Stimulated activated CD4-positive, alpha-beta T cell treated with anti-CD3 and anti-CD28 coated beads, Interleukin-15, amount 100 ng/mL, for 1 hour (primary cell): Measurements from ENCODE around the gene BBS1.
A peak's percentile ranks its signal among the peaks of the same experiment; 100 is the strongest.

Experiments used
- DNase-seq, 2 donors: peaks; one replicate each; pipeline ENCODE4 v3.0.0-alpha.2; 2020; ENCODE audit warnings: low read depth in 1 of 2, low spot score in 1 of 2

Gene BBS1

DNA sequence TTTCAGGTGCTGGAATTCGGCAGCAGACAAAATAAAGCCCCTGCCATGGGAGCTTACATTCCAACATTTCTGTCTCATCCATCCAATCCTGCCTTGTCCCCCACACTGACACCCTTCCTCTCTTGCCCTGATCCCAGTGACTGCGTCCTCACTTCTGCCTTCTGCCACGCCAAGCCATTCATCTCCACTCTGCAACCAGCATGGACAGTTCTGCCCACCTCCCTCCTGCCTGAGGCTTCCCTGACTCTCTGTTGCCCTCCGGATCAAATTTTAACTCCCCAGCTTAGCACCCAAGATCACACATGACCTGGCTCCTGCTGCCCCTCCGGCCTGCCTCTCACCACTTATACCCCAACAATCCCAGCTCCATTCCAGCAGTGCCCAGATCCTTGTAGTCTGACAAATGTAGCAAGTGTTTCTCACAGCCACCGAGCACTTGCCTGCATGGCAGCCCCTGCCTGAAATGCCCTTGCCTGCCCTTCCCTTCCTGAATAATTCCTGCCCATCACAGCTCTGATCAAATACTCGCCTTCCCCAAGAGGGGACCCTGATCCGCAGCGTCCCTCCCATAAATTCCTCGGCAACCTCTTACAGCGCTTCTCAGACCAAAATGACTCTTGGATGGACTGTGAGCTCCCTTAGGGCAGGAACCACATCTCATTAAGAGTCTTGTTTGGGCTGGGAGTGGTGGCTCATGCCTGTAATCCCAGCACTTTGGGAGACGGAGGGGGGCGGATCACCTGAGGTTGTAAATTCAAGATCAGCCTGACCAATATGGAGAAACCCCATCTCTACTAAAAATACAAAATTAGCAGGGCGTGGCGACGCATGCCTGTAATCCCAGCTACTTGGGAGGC lies 38.6 kb downstream of the BBS1 start:
- DNase-seq: no peak

DNA sequence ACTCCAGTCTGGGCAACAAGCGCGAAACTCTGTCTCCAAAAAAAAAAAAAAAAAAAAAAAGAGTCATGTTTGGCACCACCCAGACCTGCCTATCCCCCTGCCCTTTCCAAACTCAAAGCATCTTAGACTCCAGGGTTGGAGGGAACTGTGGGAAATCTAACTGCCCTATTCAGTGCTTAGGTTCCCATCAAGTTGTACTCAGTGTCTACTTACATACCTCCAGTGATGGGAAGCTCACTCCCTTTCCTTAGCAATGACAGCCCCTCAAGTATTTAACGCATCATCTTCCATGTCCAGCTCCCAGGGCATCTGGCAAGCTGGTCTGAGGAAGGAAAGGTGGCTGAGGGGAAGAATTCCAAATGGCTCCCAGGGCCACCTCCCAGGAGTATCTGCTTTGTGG lies 39.3 kb downstream of the BBS1 start:
- no peak for DNase-seq

DNA sequence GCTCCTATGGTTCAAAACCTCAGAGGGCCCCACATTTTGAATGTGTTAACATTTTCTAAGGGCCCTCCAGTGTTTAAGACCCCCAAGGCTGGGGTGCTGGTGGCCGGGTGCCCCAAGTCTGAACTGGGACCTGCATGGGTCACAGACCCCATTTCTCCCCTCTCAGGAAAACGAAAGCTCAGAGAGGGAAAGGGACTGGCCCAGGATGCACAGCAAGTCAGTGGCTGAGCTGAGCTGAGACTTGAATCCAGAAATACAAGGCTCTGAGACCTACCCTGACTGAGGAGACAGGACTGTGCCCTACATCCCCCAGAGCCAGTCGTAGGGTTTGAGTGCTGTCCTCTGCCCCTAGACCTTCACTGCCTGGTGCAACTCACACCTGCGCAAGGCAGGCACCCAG lies 40.5 kb downstream of the BBS1 start:
- no peak for DNase-seq

DNA sequence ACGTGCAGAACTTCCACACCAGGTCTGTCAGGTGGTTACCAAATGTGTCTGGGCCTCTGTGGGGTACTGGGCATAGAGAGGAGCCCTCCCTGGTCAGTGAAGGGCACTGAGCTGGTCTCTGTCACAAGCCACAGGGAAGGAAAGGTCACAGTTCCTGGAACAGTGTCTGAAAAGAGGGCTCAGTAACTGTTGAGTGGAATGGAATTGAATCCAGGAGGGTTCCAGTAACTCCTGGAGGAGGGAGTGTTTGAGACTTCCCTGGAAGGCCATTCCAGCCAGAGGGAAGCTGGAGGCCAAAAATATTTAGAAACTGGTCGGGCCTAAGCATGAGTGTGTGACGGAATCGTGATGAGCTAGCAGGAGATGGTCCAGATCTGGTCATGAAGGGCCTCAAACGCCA lies 44.2 kb downstream of the BBS1 start:
- no peak for DNase-seq

DNA sequence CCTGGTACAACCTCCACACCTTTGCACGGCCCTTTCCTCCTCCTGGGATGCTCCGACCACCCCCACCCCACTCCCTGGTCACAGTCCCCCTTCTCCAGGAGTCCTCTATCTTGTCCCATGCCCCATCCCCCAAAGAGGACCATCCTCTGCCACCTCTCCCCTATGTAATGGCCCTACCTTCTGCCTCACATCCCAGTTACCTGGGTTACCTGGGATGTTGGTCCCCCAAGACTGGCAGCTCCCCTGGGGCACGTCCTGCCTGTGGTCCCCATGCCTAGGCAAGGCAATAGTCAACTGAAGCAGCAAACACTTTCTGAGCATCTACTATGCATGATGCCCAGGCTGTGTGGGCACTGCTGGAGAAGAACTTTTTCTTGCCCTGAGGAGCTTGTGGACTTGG lies 45.0 kb downstream of the BBS1 start:
- no peak for DNase-seq

DNA sequence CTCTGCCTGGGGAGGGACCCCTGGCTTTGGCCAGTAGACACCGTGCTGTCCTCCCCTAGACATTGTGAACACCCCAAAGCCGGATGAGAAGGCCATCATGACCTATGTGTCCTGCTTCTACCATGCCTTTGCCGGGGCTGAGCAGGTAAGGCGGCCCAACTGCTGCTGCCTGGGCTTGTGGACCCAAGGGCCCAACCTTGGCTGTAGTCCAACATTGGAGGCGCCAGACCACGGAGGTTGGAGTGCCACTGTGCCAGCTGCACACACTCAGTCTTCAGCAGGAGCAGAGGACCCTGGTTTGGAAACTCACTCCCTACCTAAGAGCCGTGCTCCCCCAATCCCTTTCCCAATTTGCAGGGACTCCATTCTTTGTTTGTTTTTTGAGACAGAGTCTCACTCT lies 45.7 kb downstream of the BBS1 start:
- DNase-seq: no peak

DNA sequence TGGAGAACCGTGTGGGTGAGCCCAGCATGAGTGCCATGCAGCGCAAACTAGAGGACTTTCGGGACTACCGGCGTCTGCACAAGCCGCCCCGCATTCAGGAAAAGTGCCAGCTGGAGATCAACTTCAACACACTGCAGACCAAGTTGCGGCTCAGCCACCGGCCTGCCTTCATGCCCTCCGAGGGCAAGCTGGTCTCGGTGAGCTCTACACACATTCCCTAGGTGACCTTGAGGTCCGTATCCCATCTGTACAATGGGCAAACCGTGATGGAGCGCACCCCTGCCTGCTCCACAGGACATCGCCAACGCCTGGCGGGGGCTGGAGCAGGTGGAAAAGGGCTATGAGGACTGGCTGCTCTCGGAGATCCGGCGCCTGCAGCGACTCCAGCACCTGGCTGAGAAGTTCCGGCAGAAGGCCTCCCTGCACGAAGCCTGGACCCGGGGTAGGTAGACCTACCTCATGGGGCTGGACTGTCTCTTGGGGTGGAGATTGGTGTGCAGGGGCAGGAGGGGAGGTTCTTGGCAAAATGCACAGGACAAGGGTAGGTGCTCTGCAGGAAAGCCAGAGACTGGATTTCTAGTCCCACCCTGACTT lies 47.4 kb downstream of the BBS1 start:
- DNase-seq: no peak

DNA sequence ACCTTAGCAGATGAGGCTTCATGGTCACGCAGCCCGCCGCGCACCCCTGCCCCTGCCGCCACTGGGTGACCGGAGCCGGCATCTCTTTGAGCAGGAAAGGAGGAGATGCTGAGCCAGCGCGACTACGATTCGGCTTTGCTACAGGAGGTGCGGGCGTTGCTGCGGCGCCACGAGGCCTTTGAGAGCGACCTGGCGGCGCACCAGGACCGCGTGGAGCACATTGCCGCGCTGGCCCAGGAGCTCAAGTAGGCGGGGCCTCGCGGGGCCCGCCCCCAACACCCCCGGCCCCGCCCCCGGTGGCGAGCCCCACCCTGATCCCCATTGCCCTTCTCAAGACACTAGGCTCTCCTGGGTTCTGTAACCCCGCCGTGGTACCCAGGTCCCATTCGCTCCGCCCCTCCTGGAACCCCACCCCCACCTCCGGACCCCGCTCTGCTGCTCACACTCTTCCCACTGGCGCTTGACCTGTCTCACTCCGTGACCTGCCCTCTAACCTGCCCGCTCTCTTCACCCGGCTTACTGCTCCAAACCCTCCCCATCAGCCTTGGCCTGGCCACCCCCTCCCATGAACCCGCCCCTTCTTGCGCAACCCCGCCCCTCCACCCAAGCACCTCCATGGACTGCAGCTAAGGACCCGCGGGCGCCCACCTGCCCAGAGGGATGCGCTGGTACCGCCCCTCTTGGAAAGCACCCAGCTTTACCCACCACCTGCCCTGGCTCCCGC lies 48.9 kb downstream of the BBS1 start:
- peak in 1 of 2 donors; percentile 17 for DNase-seq

DNA sequence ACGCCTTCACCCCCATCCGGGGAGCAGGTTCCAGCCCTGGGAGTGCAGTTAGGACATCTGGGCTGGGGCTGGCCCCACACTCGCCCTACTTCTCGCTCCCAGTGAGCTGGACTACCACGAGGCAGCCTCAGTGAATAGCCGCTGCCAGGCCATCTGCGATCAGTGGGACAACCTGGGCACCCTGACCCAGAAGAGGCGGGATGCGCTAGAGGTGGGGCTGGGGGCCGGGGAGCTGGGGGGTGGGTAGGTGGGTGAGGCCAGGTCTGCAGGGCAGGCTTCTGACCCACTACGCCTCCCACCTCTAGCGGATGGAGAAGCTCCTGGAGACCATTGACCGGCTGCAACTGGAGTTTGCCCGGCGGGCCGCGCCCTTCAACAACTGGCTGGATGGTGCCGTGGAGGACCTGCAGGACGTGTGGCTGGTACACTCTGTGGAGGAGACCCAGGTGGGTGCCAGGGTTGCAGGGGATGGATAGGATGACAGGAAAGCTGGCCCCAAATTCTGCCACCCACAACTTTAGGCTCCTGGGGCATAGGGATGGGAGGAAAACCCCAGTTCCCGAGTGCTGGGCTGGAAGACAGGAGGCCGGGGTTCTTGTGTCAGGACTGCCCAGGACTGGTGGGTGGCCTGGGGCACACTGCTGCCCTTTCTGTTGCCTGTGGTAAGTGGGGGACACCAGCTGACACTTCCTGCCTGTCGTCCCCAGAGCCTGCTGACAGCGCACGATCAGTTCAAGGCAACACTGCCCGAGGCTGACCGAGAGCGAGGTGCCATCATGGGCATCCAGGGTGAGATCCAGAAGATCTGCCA lies 49.6 kb downstream of the BBS1 start:
- no peak for DNase-seq

DNA sequence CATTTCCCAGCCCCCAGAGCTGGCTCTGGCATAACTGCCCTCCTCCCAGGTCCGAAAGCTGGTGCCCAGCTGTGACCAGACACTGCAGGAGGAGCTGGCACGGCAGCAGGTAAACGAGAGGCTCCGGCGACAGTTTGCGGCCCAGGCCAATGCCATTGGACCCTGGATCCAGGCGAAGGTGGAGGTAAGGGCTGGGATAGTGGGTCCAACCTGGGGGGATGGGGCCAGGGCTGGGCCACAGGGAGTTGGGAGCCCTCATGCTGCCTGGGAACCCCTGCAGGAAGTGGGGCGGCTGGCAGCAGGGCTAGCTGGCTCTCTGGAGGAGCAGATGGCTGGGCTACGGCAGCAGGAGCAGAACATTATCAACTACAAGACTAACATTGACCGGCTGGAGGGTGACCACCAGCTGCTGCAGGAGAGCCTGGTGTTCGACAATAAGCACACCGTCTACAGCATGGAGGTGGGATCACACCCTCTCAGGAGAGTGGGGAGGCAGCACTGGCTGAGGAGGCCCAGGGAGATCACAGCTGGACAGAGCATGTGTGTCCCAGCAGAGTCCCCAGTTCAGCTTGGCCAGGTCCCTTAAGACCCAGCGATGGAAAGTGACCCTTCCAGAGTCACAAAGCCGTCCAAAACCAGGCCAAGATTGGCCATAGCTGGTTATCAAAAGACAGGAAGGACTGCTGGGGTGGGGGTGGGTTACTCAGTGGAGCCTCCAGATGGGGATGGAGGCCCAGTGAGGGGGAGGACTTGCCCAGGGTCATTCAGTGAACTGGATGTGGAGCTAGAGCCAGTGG lies 50.9 kb downstream of the BBS1 start:
- DNase-seq: no peak

DNA sequence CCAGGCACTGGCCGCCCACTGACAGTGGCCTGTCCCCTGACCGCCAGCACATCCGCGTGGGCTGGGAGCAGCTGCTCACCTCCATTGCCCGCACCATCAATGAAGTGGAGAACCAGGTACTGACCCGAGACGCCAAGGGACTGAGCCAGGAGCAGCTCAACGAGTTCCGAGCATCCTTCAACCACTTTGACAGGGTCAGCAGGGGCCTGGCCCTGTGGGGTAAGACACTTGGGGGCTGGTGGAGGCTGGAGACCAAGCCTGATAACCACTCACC lies 51.5 kb downstream of the BBS1 start:
- no peak for DNase-seq

DNA sequence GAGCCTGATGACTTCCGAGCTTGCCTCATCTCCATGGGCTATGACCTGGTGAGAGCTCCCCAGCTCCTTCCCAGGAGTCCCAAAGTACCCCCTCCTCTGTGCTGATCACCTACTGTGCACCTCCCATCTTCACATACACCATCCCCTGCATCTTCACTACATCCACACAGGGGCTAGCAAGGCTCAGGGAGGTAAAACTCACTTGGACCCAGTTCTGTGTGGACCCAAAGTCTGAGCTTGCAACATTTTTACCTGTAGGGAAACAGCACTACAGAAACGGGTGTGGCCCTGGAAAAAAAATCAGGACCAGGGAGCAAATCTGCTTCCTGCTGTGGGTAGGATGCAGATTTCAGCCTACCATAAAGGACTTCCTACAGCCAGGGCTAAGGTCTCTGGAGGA lies 51.8 kb downstream of the BBS1 start:
- DNase-seq: no peak

DNA sequence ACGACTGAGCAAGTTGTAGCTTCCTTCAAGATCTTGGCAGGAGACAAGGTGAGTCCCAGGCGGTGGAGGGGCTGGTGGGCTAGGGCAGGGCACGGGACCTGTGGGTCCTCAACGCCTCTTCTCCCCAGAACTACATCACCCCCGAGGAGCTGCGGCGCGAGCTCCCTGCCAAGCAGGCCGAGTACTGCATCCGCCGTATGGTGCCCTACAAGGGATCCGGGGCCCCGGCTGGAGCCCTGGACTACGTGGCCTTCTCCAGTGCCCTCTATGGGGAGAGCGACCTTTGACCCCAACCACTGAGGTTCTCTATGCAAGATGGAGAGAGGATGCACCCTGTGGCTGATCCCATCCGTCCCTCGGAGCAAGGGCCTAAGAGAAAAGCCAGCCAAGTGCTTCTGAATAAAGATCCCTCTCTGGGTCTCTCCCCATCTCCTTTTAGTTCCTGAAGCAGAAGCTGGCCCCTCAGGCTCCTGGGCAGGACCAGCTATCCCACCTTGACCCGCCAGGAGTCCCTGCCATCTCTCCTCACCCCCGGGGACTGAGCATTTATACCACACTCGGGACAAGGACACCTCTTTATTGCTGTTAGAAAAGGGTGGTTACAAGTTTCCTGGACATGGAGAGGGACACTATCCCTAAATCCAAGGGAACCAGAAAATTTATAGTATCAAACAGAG lies 52.6 kb downstream of the BBS1 start:
- DNase-seq: no peak

DNA sequence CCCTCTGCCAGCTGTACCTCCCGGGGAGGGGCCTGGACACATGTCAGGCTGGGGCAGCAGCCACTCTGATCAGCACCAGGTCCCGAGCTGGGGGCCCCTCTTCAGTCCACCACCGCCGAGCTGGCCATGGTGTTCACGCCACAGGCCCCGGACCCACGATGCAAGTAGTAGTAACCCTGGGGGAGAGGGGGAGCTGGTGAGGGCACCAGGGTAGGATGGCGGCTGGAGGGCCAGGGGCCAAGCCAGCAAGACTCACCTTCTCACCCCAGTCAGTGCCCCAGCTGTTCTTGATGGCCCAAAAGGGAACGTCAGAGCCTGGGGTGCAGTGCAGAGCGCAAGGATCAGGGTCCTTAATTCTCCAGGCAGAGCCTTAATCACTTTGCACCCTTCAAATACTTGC lies 53.4 kb downstream of the BBS1 start:
- no peak for DNase-seq

DNA sequence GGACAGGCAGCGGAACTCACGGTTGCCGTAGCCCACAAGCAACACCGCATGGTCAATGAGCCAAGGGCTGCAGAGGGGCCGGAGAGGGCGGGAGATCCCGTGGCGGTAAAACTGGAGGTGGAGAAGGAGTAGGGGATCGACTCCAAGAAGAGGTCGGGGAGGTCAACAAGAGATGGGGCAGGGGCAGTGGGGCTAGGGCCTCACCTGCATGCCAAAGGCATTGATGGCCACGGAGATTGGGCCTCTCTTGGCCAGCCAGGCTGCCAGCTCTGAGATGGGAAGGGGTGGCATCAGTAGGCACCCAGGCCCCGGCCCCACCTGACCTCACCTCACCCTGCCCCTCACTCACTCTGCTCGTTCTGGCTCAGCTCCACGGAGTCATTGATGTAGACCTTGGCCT lies 54.1 kb downstream of the BBS1 start:
- no peak for DNase-seq

DNA sequence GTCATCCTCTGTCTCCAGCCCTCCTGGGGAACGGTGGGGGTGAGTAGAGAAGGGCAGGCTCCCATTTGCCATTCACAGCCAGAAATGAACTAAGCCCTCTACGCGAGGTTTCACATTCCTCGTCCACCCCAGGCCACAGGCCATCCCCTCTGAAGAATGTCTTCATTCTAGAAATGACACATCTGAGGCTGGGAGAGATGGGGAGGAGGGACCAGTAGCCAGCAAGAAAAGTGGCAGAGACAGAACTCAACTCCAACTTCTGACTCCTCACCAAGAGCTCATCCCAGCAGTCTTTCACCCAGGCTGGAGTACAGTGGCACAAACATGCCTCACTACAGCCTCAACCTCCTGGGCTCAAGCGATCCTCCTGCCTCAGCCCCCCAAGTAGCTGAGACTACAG lies 54.5 kb downstream of the BBS1 start:
- DNase-seq: no peak

DNA sequence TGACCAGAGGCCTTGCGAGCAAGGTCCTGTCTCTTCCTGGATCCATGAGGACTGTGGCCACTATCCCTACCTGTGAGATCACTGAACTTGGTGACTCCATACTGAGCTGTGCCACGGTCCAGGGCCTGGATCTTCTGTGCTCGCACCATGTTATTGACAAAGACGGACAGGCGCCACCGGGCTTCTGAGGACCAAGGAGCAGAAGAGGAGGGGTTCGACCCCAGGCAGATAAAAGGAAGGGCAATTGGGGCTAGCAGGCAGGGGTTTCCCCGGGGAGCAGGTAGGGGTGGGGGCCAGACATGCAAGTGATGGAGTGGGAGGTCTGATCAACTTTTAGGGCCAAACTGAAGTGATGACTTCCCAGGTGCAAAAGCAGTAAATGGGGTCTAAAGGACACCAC lies 55.8 kb downstream of the BBS1 start:
- DNase-seq: no peak

DNA sequence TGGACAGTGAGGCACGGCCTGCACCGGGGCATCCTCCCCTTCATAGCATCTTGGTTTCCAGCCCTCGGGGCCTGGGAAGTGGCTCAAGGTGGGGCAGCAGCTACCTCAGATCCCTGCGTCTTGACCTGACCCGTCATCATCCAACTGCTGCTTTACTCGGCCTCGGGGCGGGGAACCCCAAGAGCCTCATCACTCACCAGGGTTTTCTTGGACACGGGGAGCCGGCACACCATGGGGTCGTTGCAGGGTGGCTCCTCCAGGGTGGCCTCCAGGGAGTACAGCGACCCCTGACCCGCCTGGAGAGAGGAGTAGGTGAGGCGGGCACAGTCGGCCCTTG lies 57.3 kb downstream of the BBS1 start:
- no peak for DNase-seq

DNA sequence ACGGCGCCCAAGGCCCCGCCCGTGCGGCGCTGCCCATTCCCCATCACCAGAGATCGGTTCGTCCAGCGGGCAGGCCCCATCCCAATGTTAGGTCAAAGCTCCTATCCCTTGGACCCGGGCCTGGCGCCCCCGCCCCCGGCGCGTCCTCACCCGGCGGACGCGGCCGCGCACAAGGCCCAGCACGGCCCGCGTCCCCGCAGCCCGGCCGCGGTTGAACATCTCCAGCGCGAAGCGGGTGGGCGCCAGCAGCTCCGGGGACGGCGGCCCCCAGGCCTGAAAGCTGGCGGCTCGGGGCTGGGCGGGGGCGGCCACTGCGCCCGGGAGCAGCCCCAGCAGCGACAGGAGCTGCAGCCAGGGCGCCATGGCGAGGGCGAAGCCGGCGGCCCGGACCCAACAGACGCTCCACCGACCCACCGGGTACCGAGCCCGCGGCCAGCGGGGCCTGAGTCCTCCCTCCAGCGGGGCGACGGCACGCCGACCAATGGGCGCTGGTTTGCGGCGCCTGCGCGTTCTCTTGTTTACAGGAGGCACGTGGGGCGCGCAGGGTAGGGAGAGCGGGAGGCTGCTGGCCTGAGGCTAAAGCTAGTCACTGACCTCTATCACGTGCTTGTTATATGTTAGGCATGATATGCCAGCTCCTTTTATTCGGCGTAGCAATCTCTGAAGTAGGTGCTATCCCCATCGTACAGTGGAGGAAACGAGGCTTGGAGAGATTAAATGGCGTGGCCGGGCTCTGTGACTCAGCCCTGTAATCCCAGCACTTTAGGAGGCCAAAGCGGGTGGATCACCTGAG lies 57.9 kb downstream of the BBS1 start, which contains the start of gene CTSF:
CTSF (minus strand) TSS at position 483 of the 793 bp plus-strand sequence; CDS start at position 363, 120 bp downstream.
- DNase-seq: peak; percentile 44 to 61

DNA sequence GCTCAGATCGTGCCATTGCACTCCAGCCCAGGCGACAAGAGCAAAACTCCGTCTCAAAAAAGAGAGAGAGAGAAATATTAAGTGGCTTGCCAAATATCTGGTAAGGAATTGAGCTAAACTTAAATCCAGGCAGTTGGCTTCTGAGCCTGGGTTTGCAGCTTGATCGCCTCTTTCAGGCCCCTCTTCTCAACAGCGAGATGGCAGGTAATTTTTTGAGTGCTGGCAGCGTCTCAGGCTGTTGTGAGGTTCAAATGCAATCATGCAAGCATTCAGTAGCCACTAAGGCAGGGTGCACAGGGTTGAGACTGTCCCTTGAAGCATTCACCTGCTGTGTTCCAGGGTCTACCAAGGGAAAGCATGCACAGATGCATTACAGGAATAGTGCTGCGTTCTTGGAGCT lies 58.6 kb downstream of the BBS1 start:
- DNase-seq: no peak
